NCI-H345 treated with DMSO at 0.1 percent for 48 hours (cell line): ENCODE data around the gene HSD17B14.
"Not testable (repeated sequence)": the region's sequence is repeated elsewhere in the genome, so short reads cannot be mapped to it uniquely, and the experiment has no call there.

ENCODE experiments used
- DNase-seq: peaks from one replicate; lab custom pipeline; 2025; ENCODE audit not compliant: unreplicated experiment; lab: John Stamatoyannopoulos, UW

The HSD17B14 gene

GRCh38 chr19:48768171-48768753, 68.0 kb downstream of the HSD17B14 start:
- not testable (repeated sequence) for DNase-seq

DNA sequence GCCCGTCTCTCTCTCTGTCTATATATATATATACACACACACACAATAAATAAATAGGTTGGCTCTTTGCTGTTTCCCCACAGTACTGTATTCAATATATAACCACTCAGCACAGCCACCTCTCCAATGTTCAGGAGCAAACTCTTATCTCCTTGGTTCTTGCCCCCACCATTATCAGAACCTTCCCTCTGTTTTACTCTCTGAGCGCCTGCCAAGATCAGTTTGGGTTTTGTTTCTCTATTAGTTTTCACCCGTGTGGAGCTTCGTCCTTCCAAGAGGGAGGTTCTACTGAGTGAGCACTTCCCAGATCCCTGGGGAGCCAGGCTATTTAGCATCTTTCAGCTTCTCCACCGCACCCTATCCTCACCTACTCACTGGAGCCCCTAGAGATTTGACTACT, 70.5 kb downstream of the HSD17B14 start:
- DNase-seq = not testable (repeated sequence)
